Astrocyte (in vitro differentiated cells and primary cell): ENCODE results near the gene EVX1. TPM values are rescaled to one million over a fixed set of nuclear protein-coding genes. Genes with fewer than 3 reads are reported as not detected.

ENCODE experiments used
- DNase-seq: peaks from one replicate; pipeline ENCODE4 v3.0.0-alpha.2; 2010; ENCODE audit warnings: low read depth
- FAIRE-seq: peaks from 2 replicates; lab custom pipeline; 2011; peaks lifted over from hg19 to GRCh38; lab: Jason Lieb, UNC
- H2AFZ ChIP-seq: 2 replicates; pipeline ENCODE4 v1.6.0; 2012; ENCODE audit warnings: low read depth, low read length, inconsistent platforms
- H3K27ac ChIP-seq: 2 replicates; pipeline ENCODE4 v1.5.1; 2011; ENCODE audit warnings: low read depth, low read length, inconsistent platforms
- H3K27me3 ChIP-seq: 2 replicates; pipeline ENCODE4 v1.6.0; 2011; ENCODE audit warnings: low read length, inconsistent platforms; ENCODE audit not compliant: insufficient read depth
- H3K36me3 ChIP-seq: 2 replicates; pipeline ENCODE4 v1.5.1; 2011; ENCODE audit warnings: low read length, inconsistent platforms; ENCODE audit not compliant: insufficient read depth
- H3K4me1 ChIP-seq: 2 replicates; pipeline ENCODE4 v1.5.1; 2011; ENCODE audit warnings: low read length, inconsistent platforms; ENCODE audit not compliant: insufficient read depth
- H3K4me2 ChIP-seq: 2 replicates; pipeline ENCODE4 v1.6.0; 2012; ENCODE audit warnings: low read length, inconsistent platforms
- H3K4me3 ChIP-seq: 2 replicates; pipeline ENCODE4 v1.5.1; 2011; ENCODE audit warnings: low read depth, mild to moderate bottlenecking, low read length, inconsistent platforms; ENCODE audit not compliant: insufficient read depth
- H3K79me2 ChIP-seq: 2 replicates; pipeline ENCODE4 v1.6.0; 2012; ENCODE audit warnings: mild to moderate bottlenecking, low read length, inconsistent platforms; ENCODE audit not compliant: insufficient read depth
- H3K9ac ChIP-seq: 2 replicates; pipeline ENCODE4 v1.6.0; 2012; ENCODE audit warnings: mild to moderate bottlenecking, low read length, inconsistent platforms
- H3K9me3 ChIP-seq: 2 replicates; pipeline ENCODE4 v1.5.1; 2012; ENCODE audit warnings: low read depth, mild to moderate bottlenecking, low read length, inconsistent platforms; ENCODE audit not compliant: insufficient read depth
- H4K20me1 ChIP-seq: 2 replicates; pipeline ENCODE4 v1.6.0; 2012; ENCODE audit warnings: low read length, inconsistent platforms; ENCODE audit not compliant: insufficient read depth
- H3K27ac Mint-ChIP-seq: one replicate; pipeline ENCODE4 v1.8.0; 2021; ENCODE audit warnings: mild to moderate bottlenecking, mixed read lengths; ENCODE audit not compliant: unreplicated experiment
- H3K27me3 Mint-ChIP-seq: one replicate; pipeline ENCODE4 v1.8.0; 2021; ENCODE audit warnings: low read depth, mixed read lengths; ENCODE audit not compliant: unreplicated experiment
- H3K36me3 Mint-ChIP-seq: one replicate; pipeline ENCODE4 v1.8.0; 2021; ENCODE audit warnings: low read depth, mixed read lengths; ENCODE audit not compliant: unreplicated experiment
- H3K4me1 Mint-ChIP-seq: one replicate; pipeline ENCODE4 v1.8.0; 2021; ENCODE audit warnings: low read depth, mixed read lengths; ENCODE audit not compliant: unreplicated experiment
- H3K4me3 Mint-ChIP-seq: one replicate; pipeline ENCODE4 v1.8.0; 2021; ENCODE audit warnings: mild to moderate bottlenecking, moderate library complexity, mixed read lengths; ENCODE audit not compliant: unreplicated experiment
- H3K9me3 Mint-ChIP-seq: one replicate; pipeline ENCODE4 v1.8.0; 2021; ENCODE audit warnings: mild to moderate bottlenecking, mixed read lengths; ENCODE audit not compliant: unreplicated experiment
- CTCF ChIP-seq: IDR thresholded peaks from 2 replicates; pipeline ENCODE4 v1.5.1; 2011; ENCODE audit warnings: low read depth, mild to moderate bottlenecking, inconsistent platforms, low read length, moderate library complexity; ENCODE audit not compliant: insufficient read depth
- EZH2 ChIP-seq: IDR thresholded peaks from 2 replicates; pipeline ENCODE4 v1.6.1; 2012; ENCODE audit warnings: mild to moderate bottlenecking, low read length, inconsistent platforms; ENCODE audit not compliant: insufficient read depth
- total RNA-seq: library from RNA; stranded (reverse); gene quantifications from 2 replicates; pipeline ENCODE4 v1.2.1, GENCODE V29; 2021

The EVX1 gene
- total RNA-seq, 1 donor from 2014 or later, result not detected

- DNase-seq (no peak), FAIRE-seq (no peak)
- peaks cover 100% of the 10 kb centered on the region for H3K27me3 ChIP-seq
- TF ChIP-seq EZH2, result peak; percentile 68
- TF ChIP-seq CTCF, result peak; percentile 52
- no peak overlapping the region for H3K9ac ChIP-seq
- Mint-ChIP-seq H3K27me3 (peaks cover 92% of the 10 kb centered on the region), H3K4me1 (no peaks in the 10 kb centered on the region), H3K36me3 (peaks cover 3% of the 10 kb centered on the region), H3K4me3 (peak overlapping the region; percentile 36), H3K27ac (peak overlapping the region; percentile 18), H3K9me3 (peaks cover 4% of the 10 kb centered on the region)
- no peaks in the 10 kb centered on the region for H3K79me2 ChIP-seq
- peak overlapping the region; percentile 82 for H3K4me2 ChIP-seq
- H3K4me1 ChIP-seq, result peaks cover 5% of the 10 kb centered on the region
- H2AFZ ChIP-seq, result peak overlapping the region; percentile 48
- peak overlapping the region; percentile 8 for H3K4me3 ChIP-seq
- H4K20me1 ChIP-seq, result peaks cover 4% of the 10 kb centered on the region
- no peaks in the 10 kb centered on the region for H3K36me3 ChIP-seq
- no peak overlapping the region for H3K27ac ChIP-seq
- H3K9me3 ChIP-seq, result no peaks in the 10 kb centered on the region
Measured at GRCh38 chr7:27210441-27211083, 32.0 kb upstream of the EVX1 start.

- H3K4me3 ChIP-seq, result no peak overlapping the region
- peaks cover 5% of the 10 kb centered on the region for H3K4me1 ChIP-seq
- Mint-ChIP-seq H3K4me3 (no peak overlapping the region), H3K27ac (no peak overlapping the region), H3K4me1 (no peaks in the 10 kb centered on the region), H3K27me3 (peaks cover 92% of the 10 kb centered on the region), H3K9me3 (peaks cover 7% of the 10 kb centered on the region), H3K36me3 (peaks cover 3% of the 10 kb centered on the region)
- no peak overlapping the region for H3K9ac ChIP-seq
- H3K27ac ChIP-seq, result no peak overlapping the region
- TF ChIP-seq CTCF (no peak), EZH2 (no peak)
- H3K9me3 ChIP-seq, result no peaks in the 10 kb centered on the region
- DNase-seq, result no peak
- no peak overlapping the region for H2AFZ ChIP-seq
- peaks cover 100% of the 10 kb centered on the region for H3K27me3 ChIP-seq
- H3K4me2 ChIP-seq, result peak overlapping the region; percentile 82
- peaks cover 4% of the 10 kb centered on the region for H4K20me1 ChIP-seq
- H3K36me3 ChIP-seq, result no peaks in the 10 kb centered on the region
- H3K79me2 ChIP-seq, result no peaks in the 10 kb centered on the region
- FAIRE-seq, result no peak
Measured at GRCh38 chr7:27211084-27211446, 31.5 kb upstream of the EVX1 start.

- Histone ChIP-seq H3K4me1 (peaks cover 5% of the 10 kb centered on the region), H3K4me2 (no peak overlapping the region), H3K79me2 (no peaks in the 10 kb centered on the region), H3K36me3 (no peaks in the 10 kb centered on the region), H3K27ac (no peak overlapping the region), H3K9ac (no peak overlapping the region), H3K27me3 (peaks cover 100% of the 10 kb centered on the region), H4K20me1 (peaks cover 7% of the 10 kb centered on the region), H3K4me3 (no peak overlapping the region), H2AFZ (no peak overlapping the region), H3K9me3 (no peaks in the 10 kb centered on the region)
- H3K27me3 Mint-ChIP-seq, result peaks cover 92% of the 10 kb centered on the region
- no peak overlapping the region for H3K4me3 Mint-ChIP-seq
- no peaks in the 10 kb centered on the region for H3K4me1 Mint-ChIP-seq
- TF ChIP-seq EZH2, result no peak
- TF ChIP-seq CTCF, result no peak
- peaks cover 3% of the 10 kb centered on the region for H3K36me3 Mint-ChIP-seq
- DNase-seq (no peak), FAIRE-seq (no peak)
- H3K9me3 Mint-ChIP-seq, result peaks cover 7% of the 10 kb centered on the region
- no peak overlapping the region for H3K27ac Mint-ChIP-seq
Measured at GRCh38 chr7:27211764-27212204, 30.8 kb upstream of the EVX1 start.
